Measurements from ENCODE around the gene TMEM132C. TPM values are rescaled to one million over a fixed set of nuclear protein-coding genes. Genes with fewer than 3 reads are reported as not detected.

Gene TMEM132C
- total RNA-seq, 3 donors from 2014 or later (not counting 1 experiment from before 2014, with no cell fraction given) = 0.08 to 0.41 TPM; not detected in 1

- Mint-ChIP-seq H3K27ac (no peak overlapping the region), H3K9me3 (no peaks in the 10 kb centered on the region), H3K36me3 (no peaks in the 10 kb centered on the region), H3K27me3 (ENCODE audit: low read depth in 2 of 2) (peaks cover 15 to 39% of the 10 kb centered on the region in 2 donors), H3K4me1 (no peaks in the 10 kb centered on the region), H3K4me3 (no peak overlapping the region)
- 90% methylated on average over 13 of the region's 13 CpGs for WGBS (ENCODE audit: insufficient coverage)
- TF ChIP-seq CTCF (IDR thresholded peaks at IDR 0.05) = no peak
- DNase-seq (no peak), ATAC-seq (no peak)
- Histone ChIP-seq H3K4me3 (ENCODE audit: low read length) (no peak overlapping the region), H3K27me3 (ENCODE audit: control insufficient read depth, insufficient read depth, low read length) (no peaks in the 10 kb centered on the region), H3K27ac (ENCODE audit: low read length) (no peak overlapping the region), H3K4me1 (ENCODE audit: control insufficient read depth, insufficient read depth, low read length) (no peaks in the 10 kb centered on the region), H3K36me3 (ENCODE audit: control insufficient read depth, insufficient read depth, low read length) (no peaks in the 10 kb centered on the region), H3K9me3 (ENCODE audit: control insufficient read depth, insufficient read depth, low read length) (no peaks in the 10 kb centered on the region)
- intact Hi-C loops (cut with micrococcal nuclease) = no loop called here
Measured at GRCh38 chr12:128288896-128289295, 21.9 kb downstream of the TMEM132C start.

GRCh38 chr12:128290938-128291337 lies 24.0 kb downstream of the TMEM132C start:
- no peak overlapping the region for H3K27ac Mint-ChIP-seq
- no peaks in the 10 kb centered on the region for H3K4me1 Mint-ChIP-seq
- DNase-seq = no peak
- intact Hi-C loops (cut with micrococcal nuclease) = no loop called here
- no peaks in the 10 kb centered on the region for H3K4me1 ChIP-seq (ENCODE audit: control insufficient read depth, insufficient read depth, low read length)
- H3K36me3 ChIP-seq (ENCODE audit: control insufficient read depth, insufficient read depth, low read length) = no peaks in the 10 kb centered on the region
- TF ChIP-seq CTCF (IDR thresholded peaks at IDR 0.05) = no peak
- 66% methylated on average over 5 of the region's 6 CpGs for WGBS (ENCODE audit: insufficient coverage)
- H3K9me3 ChIP-seq (ENCODE audit: control insufficient read depth, insufficient read depth, low read length) = no peaks in the 10 kb centered on the region
- no peak overlapping the region for H3K4me3 Mint-ChIP-seq
- no peaks in the 10 kb centered on the region for H3K36me3 Mint-ChIP-seq
- no peak overlapping the region for H3K4me3 ChIP-seq (ENCODE audit: low read length)
- no peak overlapping the region for H3K27ac ChIP-seq (ENCODE audit: low read length)
- H3K27me3 Mint-ChIP-seq (ENCODE audit: low read depth in 2 of 2) = peaks cover 15 to 38% of the 10 kb centered on the region in 2 donors
- no peaks in the 10 kb centered on the region for H3K9me3 Mint-ChIP-seq
- H3K27me3 ChIP-seq (ENCODE audit: control insufficient read depth, insufficient read depth, low read length) = no peaks in the 10 kb centered on the region
- no peak for ATAC-seq

GRCh38 chr12:128298091-128298748 lies 31.2 kb downstream of the TMEM132C start:
- no peak overlapping the region for H3K27ac ChIP-seq (ENCODE audit: low read length)
- H3K36me3 ChIP-seq (ENCODE audit: control insufficient read depth, insufficient read depth, low read length) = no peaks in the 10 kb centered on the region
- whole genome bisulfite sequencing (ENCODE audit: insufficient coverage) = 37% methylated on average over 9 of the region's 11 CpGs
- peaks cover 2% of the 10 kb centered on the region for H3K9me3 ChIP-seq (ENCODE audit: control insufficient read depth, insufficient read depth, low read length)
- DNase-seq = no peak
- Mint-ChIP-seq H3K4me3 (no peak overlapping the region), H3K27ac (no peak overlapping the region), H3K9me3 (no peaks in the 10 kb centered on the region), H3K36me3 (no peaks in the 10 kb centered on the region), H3K4me1 (no peaks in the 10 kb centered on the region), H3K27me3 (ENCODE audit: low read depth in 2 of 2) (peaks cover 7 to 18% of the 10 kb centered on the region in 2 donors)
- intact Hi-C loops (cut with micrococcal nuclease) = no loop called here
- H3K27me3 ChIP-seq (ENCODE audit: control insufficient read depth, insufficient read depth, low read length) = no peaks in the 10 kb centered on the region
- no peaks in the 10 kb centered on the region for H3K4me1 ChIP-seq (ENCODE audit: control insufficient read depth, insufficient read depth, low read length)
- TF ChIP-seq CTCF (IDR thresholded peaks at IDR 0.05) = no peak
- no peak overlapping the region for H3K4me3 ChIP-seq (ENCODE audit: low read length)
- no peak for ATAC-seq

Data from natural killer cell (primary cell).